ENCODE results near the gene SORBS2.

Gene SORBS2

GRCh38 chr4:185758807-185759206 is 53.2 kb downstream of the SORBS2 start:
- no peak for DNase-seq (ENCODE audit: low spot score)
- no peak for TF ChIP-seq CTCF (conservative IDR thresholded peaks at IDR 0.05; ENCODE audit: low read depth)
- CTCF ChIA-PET: interaction anchor here (0.6 kb wide), 1 partner anchor 202 kb away, joined by 3 read pairs; no protein-coding TSS in a partner anchor
- POLR2A ChIA-PET (ENCODE audit: low non-redundant PET): no interaction called here
- no peak overlapping the region for H3K27ac ChIP-seq

- DNase-seq (ENCODE audit: low spot score): no peak
- no peak for TF ChIP-seq CTCF (conservative IDR thresholded peaks at IDR 0.05; ENCODE audit: low read depth)
- POLR2A ChIA-PET (ENCODE audit: low non-redundant PET): interaction anchor here (0.6 kb wide), 1 partner anchor 1188 kb away, joined by 5 read pairs; no protein-coding TSS in a partner anchor
Measured at GRCh38 chr4:185755451-185755850, 56.5 kb downstream of the SORBS2 start.

GRCh38 chr4:185754961-185755360 is 57.0 kb downstream of the SORBS2 start:
- H3K27ac ChIP-seq: no peak overlapping the region
- CTCF ChIA-PET: no interaction called here
- no peak for DNase-seq (ENCODE audit: low spot score)
- no peak for TF ChIP-seq CTCF (conservative IDR thresholded peaks at IDR 0.05; ENCODE audit: low read depth)
- POLR2A ChIA-PET (ENCODE audit: low non-redundant PET): no interaction called here

More at GRCh38 chr4:185755451-185755850, 56.5 kb downstream of the SORBS2 start:
- CTCF ChIA-PET: no interaction called here
- no peak overlapping the region for H3K27ac ChIP-seq

- DNase-seq (ENCODE audit: low spot score): no peak
- ChIA-PET CTCF (no interaction called here), POLR2A (ENCODE audit: low non-redundant PET) (no interaction called here)
- no peak for TF ChIP-seq CTCF (conservative IDR thresholded peaks at IDR 0.05; ENCODE audit: low read depth)
- no peak overlapping the region for H3K27ac ChIP-seq
Measured at GRCh38 chr4:185752872-185753271, 59.1 kb downstream of the SORBS2 start.

- TF ChIP-seq CTCF (conservative IDR thresholded peaks at IDR 0.05; ENCODE audit: low read depth): no peak
- DNase-seq (ENCODE audit: low spot score): no peak
- ChIA-PET POLR2A (ENCODE audit: low non-redundant PET) (no interaction called here), CTCF (no interaction called here)
- no peak overlapping the region for H3K27ac ChIP-seq
Measured at GRCh38 chr4:185749858-185750257, 62.1 kb downstream of the SORBS2 start.

GRCh38 chr4:185748901-185749390 is 63.0 kb downstream of the SORBS2 start:
- H3K27ac ChIP-seq: no peak overlapping the region
- no peak for TF ChIP-seq CTCF (conservative IDR thresholded peaks at IDR 0.05; ENCODE audit: low read depth)
- ChIA-PET POLR2A (ENCODE audit: low non-redundant PET) (no interaction called here), CTCF (no interaction called here)
- DNase-seq (ENCODE audit: low spot score): no peak

- no peak overlapping the region for H3K27ac ChIP-seq
- CTCF ChIA-PET: no interaction called here
- no peak for DNase-seq (ENCODE audit: low spot score)
- POLR2A ChIA-PET (ENCODE audit: low non-redundant PET): no interaction called here
- no peak for TF ChIP-seq CTCF (conservative IDR thresholded peaks at IDR 0.05; ENCODE audit: low read depth)
Measured at GRCh38 chr4:185745891-185746290, 66.1 kb downstream of the SORBS2 start.
